ENCODE measurements around the gene MAP3K12. TPM values are rescaled to one million over a fixed set of nuclear protein-coding genes. Genes with fewer than 3 reads are reported as not detected.

MAP3K12 gene
- polyA plus RNA-seq, 1 experiment = 35.7 TPM

GRCh38 chr12:53506450-53506785 is 7.2 kb upstream of the MAP3K12 start:
- Histone ChIP-seq H3K27ac (ENCODE audit: low read depth, low read length) (no peak overlapping the region), H3K9me3 (ENCODE audit: control insufficient read depth, insufficient read depth, low read length) (no peaks in the 10 kb centered on the region; the same call in 1 of the 2 replicates), H3K27me3 (ENCODE audit: control insufficient read depth, insufficient read depth, low read length) (no peaks in the 10 kb centered on the region), H3K4me3 (ENCODE audit: low read depth, low read length) (no peak overlapping the region)
- no peak for DNase-seq (ENCODE audit: low read depth, low spot score)
- no peak for TF ChIP-seq CTCF (IDR thresholded peaks at IDR 0.05; ENCODE audit: low read depth, low read length)
- POLR2A ChIA-PET = no interaction called here
- CTCF ChIA-PET = no interaction called here

- no peak overlapping the region for H3K4me3 ChIP-seq (ENCODE audit: low read depth, low read length)
- H3K9me3 ChIP-seq (ENCODE audit: control insufficient read depth, insufficient read depth, low read length) = no peaks in the 10 kb centered on the region; the same call in 1 of the 2 replicates
- POLR2A ChIA-PET = no interaction called here
- no peak for TF ChIP-seq CTCF (IDR thresholded peaks at IDR 0.05; ENCODE audit: low read depth, low read length)
- no peak for DNase-seq (ENCODE audit: low read depth, low spot score)
- H3K27me3 ChIP-seq (ENCODE audit: control insufficient read depth, insufficient read depth, low read length) = no peaks in the 10 kb centered on the region
- CTCF ChIA-PET = no interaction called here
- H3K27ac ChIP-seq (ENCODE audit: low read depth, low read length) = peak overlapping the region; percentile 31
Measured at GRCh38 chr12:53505555-53506449, 6.5 kb upstream of the MAP3K12 start.

- ChIA-PET CTCF (no interaction called here), POLR2A (interaction anchor here (0.5 kb wide), 1 partner anchor 325 kb away, joined by 3 read pairs; no protein-coding TSS in a partner anchor)
- DNase-seq (ENCODE audit: low read depth, low spot score) = no peak
- H3K27me3 ChIP-seq (ENCODE audit: control insufficient read depth, insufficient read depth, low read length) = no peaks in the 10 kb centered on the region
- no peak for TF ChIP-seq CTCF (IDR thresholded peaks at IDR 0.05; ENCODE audit: low read depth, low read length)
- no peaks in the 10 kb centered on the region; the same call in 1 of the 2 replicates for H3K9me3 ChIP-seq (ENCODE audit: control insufficient read depth, insufficient read depth, low read length)
- H3K4me3 ChIP-seq (ENCODE audit: low read depth, low read length) = no peak overlapping the region
- peak overlapping the region; percentile 31 for H3K27ac ChIP-seq (ENCODE audit: low read depth, low read length)
Measured at GRCh38 chr12:53505086-53505485, 5.8 kb upstream of the MAP3K12 start.

- H3K27ac ChIP-seq (ENCODE audit: low read depth, low read length) = no peak overlapping the region
- no peaks in the 10 kb centered on the region; the same call in 1 of the 2 replicates for H3K9me3 ChIP-seq (ENCODE audit: control insufficient read depth, insufficient read depth, low read length)
- TF ChIP-seq CTCF (IDR thresholded peaks at IDR 0.05; ENCODE audit: low read depth, low read length) = no peak
- H3K27me3 ChIP-seq (ENCODE audit: control insufficient read depth, insufficient read depth, low read length) = no peaks in the 10 kb centered on the region
- ChIA-PET POLR2A (interaction anchor here (0.6 kb wide), 2 partner anchors 172 to 205 kb away, joined by 3 read pairs; partner anchors contain the start of gene ATP5MC2), CTCF (interaction anchor here (1.6 kb wide), 2 partner anchors 152 to 183 kb away, joined by 4 to 7 read pairs; partner anchors contain the start of gene AAAS)
- H3K4me3 ChIP-seq (ENCODE audit: low read depth, low read length) = no peak overlapping the region
- no peak for DNase-seq (ENCODE audit: low read depth, low spot score)
Measured at GRCh38 chr12:53504004-53504920, 5.0 kb upstream of the MAP3K12 start.

All from AG04450 (cell line).